Measurements from ENCODE around the gene TRAF2.
"Not testable (repeated sequence)": the region's sequence is repeated elsewhere in the genome, so short reads cannot be mapped to it uniquely, and the experiment has no call there.

Gene TRAF2, protein sequence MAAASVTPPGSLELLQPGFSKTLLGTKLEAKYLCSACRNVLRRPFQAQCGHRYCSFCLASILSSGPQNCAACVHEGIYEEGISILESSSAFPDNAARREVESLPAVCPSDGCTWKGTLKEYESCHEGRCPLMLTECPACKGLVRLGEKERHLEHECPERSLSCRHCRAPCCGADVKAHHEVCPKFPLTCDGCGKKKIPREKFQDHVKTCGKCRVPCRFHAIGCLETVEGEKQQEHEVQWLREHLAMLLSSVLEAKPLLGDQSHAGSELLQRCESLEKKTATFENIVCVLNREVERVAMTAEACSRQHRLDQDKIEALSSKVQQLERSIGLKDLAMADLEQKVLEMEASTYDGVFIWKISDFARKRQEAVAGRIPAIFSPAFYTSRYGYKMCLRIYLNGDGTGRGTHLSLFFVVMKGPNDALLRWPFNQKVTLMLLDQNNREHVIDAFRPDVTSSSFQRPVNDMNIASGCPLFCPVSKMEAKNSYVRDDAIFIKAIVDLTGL

DNA sequence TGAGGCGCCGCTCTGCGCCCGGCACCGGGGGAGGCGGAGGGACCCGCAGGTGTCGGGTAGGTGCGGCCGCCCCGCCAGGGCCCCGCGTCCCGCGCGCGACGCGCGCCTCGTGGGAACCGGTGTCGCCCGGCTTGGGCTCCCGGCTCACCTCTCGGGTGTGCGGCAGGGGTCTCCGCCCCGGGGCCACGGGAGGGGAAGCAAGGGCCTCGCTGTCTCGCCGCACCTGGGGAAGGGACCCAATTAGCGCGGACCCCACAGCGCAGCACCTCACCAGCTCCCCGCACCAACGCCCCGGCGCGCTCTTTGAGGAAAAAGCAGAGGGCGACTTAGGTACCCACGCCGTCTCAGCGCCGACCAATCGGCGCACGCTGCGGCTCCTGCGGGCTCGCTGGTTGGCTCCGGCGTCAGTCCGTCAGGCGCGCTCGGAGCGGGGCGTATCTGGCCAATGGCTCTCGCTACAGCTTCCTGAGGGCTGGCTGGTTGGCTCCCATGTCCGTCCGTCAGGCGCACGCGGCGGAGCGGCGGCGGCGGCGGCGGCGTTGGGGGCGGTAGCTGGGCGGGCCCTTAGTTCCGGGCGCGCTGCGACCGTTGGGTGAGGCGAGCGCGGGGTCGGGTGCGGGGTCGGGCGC is at the start of gene TRAF2:
TRAF2 (plus strand) TSS at position 567 of the 629 bp plus-strand sequence. CDS start 12,225 bp downstream, outside the sequence.
- DNase-seq: peak; percentile 98

DNA sequence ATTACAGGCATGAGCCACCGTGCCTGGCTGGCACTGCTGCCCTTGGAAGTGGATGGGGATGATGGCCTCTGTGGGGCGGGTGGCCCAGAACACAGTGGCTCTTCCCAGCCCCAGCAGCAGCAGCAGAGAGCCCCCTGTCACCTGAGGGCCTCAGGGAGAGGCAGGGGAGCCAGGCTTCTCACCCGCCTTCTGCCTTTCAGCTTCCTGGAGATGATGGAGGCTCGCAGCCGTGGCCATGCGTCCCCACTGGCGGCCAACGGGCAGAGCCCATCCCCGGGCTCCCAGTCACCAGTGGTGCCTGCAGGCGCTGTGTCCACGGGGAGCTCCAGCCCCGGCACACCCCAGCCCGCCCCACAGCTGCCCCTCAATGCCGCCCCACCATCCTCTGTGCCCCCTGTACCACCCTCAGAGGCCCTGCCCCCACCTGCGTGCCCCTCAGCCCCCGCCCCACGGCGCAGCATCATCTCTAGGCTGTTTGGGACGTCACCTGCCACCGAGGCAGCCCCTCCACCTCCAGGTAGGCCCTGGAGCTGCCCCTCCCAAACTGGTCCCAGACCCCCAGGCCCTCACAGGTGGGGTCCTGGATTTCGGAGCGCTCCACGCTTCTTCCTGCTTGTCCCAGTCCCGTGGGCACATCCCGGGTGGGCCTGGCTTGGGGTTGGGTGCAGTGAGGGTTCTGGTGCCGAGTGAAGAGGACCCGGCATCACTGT is 49.0 kb upstream of the TRAF2 start:
- DNase-seq: no peak

DNA sequence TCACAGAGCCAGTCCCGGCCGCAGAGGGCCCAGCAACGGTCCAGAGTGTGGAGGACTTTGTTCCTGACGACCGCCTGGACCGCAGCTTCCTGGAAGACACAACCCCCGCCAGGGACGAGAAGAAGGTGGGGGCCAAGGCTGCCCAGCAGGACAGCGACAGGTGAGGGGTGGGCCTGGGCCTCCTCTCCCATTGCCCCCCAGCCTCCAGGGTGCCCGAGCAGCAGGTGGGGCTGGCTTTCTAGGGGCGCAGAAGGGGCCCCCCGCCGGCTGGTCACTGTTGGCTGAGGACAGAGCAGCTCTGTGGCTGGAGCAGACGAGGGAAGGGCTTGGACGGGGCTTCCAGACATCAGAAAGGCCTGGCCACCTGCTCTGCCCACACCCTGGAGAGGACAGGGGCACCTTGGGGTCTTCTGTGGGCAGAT is 48.4 kb upstream of the TRAF2 start:
- DNase-seq: not testable (repeated sequence)

DNA sequence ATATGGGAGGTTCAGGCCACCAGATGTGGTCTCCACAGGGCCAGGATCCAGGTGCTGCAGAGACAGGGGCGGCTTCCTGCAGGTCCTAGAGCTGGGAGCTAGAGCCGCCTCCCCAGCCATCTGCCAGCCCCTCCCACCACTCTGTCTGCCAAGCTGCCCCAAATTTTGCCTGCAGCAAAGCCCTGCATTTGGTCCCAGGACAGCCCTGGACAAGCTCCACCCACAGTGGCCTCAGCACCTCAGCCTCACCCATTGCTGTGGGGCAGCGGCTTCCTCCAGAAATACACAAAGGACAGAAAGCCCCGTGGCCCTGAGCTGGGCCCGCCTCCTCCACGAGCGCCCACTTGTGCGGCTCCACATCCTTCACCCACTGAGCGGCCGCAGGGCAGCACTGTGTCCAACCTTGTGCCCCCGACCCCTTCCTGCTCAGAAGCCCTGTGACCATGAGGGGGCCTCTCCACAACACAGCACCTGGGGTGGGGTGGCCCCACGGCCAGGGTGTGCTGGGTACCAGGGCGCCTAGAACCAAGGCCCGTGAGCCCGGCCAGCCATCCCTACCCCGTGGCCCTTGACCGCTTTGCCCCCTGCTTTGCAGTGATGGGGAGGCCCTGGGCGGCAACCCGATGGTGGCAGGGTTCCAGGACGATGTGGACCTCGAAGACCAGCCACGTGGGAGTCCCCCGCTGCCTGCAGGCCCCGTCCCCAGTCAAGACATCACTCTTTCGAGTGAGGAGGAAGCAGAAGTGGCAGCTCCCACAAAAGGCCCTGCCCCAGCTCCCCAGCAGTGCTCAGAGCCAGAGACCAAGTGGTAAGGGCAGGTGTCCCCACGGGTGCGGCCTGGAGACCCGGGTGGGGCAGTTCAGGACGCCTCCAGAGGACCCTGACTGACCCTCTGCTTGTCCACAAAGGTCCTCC is 47.7 kb upstream of the TRAF2 start:
- no peak for DNase-seq

DNA sequence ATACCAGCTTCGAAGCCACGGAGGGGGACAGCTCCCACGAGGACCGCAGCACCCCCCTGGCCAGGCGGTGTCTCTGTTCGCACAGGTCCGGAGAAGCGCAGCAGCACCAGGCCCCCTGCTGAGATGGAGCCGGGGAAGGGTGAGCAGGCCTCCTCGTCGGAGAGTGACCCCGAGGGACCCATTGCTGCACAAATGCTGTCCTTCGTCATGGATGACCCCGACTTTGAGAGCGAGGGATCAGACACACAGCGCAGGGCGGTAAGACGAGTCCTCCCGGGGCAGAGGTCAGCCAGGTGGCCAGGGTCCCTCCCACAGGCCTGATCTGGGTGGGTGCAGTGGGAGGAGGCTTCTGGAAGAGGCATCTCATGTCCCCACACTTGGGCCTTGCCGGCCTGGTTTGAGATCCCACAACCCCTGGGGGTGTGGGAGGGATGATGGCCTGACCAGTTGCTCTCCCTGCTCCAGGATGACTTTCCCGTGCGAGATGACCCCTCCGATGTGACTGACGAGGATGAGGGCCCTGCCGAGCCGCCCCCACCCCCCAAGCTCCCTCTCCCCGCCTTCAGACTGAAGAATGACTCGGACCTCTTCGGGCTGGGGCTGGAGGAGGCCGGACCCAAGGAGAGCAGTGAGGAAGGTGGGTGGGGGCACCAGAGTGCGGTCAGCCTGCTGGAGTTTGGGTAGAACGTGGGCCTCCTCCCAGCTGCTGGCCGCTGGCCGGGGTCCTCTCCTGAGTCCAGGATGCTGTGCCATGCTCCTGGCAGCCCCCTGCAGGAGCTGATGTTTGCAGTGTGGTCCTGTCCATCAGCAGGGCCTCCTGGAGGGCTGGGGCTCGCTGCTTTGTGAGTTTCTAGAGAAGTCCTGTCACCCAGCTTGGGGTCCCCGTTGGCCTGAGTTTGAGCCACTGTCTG is 46.8 kb upstream of the TRAF2 start:
- no peak for DNase-seq

DNA sequence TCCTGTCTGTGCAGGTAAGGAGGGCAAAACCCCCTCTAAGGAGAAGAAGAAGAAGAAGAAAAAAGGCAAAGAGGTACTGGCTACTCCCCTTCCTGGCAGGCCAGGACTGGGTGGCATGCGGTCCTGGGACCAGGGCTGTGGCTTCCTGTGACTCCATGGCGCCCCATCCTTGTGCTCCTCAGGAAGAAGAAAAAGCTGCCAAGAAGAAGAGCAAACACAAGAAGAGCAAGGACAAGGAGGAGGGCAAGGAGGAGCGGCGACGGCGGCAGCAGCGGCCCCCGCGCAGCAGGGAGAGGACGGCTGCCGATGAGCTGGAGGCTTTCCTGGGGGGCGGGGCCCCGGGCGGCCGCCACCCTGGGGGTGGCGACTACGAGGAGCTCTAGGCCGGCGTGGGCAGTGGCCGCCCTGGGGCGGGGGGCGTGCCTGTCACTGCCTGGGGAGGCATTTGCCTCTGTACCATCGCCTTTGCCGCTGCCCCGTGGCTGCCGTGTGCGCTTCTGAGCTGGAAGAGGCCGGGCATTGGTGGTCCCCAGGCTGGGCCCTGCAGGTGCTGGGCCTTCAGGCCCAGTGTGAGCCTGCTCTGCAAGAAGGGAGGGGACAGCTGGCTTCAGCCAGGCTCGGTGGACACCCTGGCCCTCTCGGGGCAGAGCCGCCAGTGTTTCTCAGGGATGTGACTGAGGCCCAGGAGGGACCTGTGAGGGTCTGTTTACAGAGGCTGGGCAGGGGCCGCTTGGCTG is 46.0 kb upstream of the TRAF2 start:
- peak; percentile 37 for DNase-seq

DNA sequence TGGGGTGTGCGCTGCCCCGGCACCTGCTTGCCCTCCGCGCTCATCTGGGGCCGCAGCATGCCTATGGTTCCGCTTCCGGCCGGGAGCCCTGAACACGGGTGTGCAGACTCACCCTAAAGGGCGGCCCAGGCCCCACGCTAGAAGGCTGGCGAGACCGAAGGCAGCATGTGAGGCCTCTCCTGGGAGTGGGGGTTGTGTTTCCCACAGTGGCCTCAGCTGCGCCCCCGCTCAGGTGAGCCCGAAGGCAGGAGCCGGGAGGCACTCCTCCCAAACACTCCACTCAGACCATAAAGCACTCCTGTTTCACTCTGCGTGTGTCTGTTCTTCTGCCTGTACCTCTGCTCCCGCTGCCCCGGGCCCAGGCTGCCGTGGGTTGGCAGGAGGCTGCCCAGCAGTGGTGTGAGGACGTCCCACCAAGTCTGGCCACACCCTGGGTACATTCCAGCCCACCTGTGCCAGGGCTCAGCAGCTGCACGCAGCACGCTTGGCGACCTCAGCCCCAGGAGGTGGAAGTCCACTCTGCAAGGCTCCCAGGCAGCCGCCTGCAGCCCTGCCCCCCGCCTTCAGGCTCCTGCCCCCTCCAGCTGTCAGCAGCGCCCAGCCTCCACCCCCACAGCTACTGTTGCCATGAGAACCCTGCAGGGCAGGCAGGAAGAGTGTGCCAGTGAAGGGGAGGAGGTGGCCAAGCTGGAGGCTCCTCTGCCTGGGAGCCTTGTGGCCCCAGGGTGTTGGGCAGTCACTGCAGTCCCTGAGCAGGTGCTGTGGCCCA is 45.3 kb upstream of the TRAF2 start:
- peak; percentile 87 for DNase-seq

DNA sequence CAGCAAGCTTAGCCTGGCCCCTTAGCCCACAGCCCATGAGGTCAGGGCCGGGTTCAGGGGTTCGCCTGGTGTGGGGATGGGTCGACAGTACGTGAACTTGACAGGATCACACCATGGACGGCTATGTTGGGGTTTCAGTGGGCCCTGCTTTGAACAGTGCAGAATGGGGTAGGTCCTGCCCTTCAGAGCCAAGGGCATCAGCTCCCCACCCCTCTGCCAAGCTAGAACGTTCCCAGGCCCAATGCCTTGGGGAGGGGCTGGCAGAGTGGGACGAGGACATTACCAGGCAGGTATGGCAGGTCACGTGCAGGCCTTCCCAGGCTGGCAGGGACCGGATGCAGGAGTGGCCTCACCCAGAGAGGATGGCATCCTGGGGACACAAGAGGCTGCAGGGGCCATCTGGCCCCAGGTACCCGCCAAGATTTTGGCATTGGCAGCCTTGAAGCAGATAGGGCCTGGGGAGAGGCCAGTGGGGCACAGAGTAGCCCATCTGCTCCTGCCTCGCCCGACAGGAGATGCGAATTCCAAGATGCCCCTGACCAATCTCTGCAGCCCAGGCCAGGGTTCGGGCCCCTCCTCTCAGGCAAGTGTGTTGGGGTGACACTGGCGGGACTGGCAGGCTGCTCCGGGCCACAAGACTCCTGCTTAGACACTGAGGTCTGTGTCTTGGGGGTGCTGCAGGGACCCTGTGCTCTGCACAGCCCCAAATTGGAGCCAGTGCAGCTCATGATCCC is 44.5 kb upstream of the TRAF2 start:
- DNase-seq: peak; percentile 49

DNA sequence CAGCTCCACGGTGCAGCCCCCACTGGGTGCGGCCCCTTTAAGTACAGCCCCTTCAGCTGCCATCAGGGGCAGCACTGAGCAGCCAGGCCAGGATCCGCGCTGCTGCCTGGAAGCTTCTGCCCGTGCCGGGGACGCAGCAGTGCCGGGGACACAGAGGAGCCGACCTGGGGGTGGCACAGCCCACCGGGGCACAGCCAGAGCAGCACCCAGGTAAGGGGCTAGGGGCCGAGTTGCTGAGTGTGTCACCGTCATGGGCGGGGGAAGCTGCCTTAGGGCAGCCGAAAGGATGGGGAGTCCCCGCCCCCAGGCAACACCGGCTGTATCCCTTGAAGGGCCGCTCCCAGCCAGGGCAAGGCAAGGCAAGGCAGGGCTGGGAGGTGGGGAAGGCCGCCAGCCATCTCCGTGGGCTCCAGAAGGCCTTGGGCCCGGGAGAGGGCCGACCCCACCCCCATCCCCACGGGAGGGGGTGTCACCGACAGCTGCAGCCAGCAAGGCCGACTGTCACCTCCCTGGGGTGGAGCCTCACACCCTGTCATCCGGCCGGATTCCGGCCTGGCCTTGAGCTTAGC is 43.9 kb upstream of the TRAF2 start, which contains the start of gene AJM1:
AJM1 (plus strand) TSS at position 99 of the 569 bp plus-strand sequence. CDS start 1,937 bp downstream, outside the sequence.
- peak; percentile 85 for DNase-seq

DNA sequence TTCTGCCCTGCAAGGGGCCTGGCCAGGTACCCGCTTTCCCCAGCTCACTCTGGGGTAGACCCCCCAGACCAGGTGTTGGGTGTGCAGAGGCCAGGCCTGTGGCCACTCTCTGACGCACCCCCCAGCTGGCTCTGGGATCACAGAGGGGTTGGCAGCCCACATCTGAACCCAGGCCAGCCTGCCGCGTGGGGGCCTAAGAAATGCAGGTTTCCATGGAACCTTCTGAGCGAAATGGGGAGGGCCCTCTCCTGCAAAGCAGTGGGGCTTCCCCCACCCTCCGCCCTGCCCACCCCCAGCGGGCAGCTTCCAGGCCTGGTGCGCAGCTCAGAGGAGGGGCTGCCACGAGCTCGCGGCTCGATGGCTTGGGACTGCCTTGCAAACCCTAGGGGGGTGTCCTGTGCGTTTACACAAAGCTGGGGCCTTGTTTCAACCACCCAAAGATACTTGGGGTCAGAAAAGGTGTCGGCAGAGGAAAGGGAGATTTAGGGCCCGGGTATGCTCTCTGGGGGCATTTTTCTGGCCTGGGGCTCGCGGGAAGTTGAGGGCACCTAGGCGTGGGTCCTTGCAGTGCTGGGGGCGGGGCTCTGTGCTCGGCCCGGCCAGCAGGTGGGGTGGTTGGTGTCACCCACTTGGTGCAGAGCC is 43.0 kb upstream of the TRAF2 start:
- DNase-seq: not testable (repeated sequence)

DNA sequence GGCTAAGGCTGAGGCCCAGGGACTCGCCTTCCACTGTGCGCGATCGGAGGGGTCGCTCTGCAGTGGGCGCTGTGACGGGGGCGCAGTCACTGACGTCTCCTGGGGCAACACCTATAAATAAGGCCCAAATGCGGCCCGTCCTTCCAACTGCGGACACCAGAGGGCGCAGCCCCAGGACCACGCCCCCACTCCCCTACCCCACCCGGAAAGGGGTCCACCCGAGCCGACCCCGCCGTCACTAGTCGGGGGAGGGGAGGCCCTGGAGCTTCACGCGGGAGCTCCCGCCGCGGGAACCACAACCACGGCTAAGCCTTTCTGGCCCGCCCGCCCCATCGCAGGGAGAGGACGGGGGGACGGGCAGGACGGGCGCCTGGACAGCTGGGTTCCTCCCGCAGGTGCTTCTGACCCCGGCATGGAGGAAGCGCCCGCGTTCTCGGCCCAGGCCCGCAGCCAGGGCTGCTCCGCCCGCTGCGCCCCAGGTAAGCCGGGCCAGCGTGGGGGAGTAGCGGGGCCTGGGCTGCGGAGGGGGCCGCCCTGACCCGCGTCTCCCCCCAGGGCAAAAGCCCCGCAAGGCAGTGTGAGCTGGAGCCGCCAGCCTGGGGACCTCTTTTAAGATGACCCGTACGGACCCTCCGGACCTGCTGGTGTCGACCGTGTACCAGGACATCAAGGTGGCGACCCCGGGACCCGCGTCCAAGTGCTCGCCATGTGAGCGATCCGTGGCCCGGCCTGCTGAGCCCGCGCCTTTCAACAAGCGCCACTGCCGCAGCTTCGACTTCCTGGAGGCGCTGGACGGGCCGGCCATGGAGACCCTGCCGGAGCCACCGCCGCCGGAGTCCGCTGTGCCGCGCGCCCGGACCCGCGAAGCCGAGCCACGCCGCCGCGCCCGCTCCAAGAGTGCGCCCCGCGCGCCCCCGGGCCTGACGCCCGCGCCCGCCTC is 42.2 kb upstream of the TRAF2 start:
- peak; percentile 66 for DNase-seq

DNA sequence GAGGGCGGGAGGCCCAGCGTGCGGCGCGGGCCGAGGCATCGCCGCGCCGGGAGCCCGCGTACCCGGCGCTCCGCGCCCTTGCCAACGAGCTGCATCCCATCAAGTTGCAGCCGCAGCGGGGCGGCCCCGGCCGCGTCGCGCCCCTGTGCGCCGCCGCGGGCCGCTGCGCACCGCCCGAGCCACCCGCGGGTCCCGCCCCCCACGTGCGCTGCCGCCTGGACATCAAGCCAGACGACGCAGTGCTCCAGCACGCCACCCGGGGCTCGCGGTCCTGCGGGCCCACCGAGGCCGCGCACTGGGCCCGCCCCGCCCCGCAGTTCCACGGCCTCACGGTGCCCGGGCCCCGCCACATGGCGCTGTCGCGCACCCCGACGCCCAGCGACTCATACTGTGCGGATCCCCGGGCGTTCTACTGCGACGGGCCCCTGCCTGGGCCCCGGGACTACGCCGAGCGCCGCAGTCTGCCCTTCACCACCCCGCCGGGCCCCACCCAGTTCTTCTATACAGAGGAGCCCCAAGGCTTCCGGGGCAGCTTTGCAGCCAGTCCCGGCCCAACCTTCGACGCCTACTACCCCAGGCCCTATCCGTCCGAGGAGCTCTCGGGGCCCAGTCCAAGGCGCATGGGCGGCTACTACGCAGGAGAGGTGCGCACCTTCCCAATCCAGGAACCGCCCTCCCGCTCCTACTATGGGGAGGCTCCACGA is 41.4 kb upstream of the TRAF2 start:
- no peak for DNase-seq

DNA sequence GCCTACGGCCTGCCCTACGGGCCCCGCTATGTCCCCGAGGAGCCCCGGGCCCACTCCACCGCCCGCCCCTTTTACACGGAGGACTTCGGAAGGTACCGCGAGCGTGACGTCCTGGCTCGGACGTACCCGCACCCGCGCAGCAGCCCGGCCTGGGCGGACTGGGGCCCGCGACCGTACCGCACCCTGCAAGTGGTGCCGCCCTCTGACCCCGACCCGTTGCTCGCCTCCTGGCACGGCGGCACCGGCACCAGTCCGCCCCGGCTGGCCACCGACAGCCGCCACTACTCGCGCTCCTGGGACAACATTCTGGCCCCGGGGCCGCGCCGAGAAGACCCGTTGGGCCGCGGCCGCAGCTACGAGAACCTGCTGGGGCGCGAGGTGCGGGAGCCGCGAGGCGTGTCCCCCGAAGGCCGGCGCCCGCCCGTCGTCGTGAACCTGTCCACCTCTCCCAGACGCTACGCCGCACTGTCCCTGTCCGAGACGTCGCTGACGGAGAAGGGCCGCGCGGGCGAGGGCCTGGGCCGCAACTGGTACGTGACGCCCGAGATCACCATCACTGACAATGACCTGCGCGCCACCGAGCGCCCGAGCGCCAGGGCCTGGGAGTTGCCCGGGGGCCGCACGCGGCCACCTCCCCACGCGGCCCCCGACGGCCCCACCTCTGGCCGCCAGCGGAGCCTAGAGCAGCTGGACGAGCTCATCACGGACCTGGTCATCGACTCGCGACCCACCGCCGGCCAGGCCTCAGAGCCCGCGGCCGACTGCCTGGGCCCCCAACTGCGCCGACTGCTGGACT is 40.7 kb upstream of the TRAF2 start:
- DNase-seq: no peak

DNA sequence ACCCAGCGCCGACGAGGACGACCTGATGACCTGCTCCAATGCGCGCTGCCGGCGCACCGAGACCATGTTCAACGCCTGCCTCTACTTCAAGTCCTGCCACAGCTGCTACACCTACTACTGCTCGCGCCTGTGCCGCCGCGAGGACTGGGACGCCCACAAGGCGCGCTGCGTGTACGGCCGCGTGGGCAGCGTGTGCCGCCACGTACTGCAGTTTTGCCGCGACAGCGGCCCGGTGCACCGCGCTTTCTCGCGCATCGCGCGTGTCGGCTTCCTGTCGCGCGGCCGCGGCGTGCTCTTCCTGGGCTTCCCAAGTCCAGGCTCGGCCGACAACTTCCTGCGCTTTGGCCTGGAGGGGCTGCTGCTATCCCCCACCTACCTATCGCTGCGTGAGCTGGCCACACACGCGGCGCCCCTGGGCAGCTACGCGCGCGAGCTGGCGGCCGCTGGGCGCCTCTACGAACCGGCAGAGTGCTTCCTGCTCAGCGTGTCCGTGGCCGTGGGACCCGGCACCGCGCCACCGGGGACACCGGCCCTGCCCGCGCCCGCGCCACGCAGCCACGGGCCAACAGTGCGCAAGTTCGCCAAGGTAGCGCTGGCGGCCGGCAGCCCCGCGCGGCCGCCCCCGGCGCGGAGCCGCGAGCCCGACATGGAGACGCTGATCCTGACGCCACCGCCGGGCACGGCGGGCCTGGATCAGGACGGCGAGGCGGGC is 39.8 kb upstream of the TRAF2 start:
- peak; percentile 38 for DNase-seq

Measured in NCI-H82 (cell line).